T-helper 2 cell treated with Interferon-gamma antibody and Interleukin-4, amounts not matched to agents 100 ng/mL and 5 ng/mL, for 36 hours (primary cell): ENCODE data around the gene ZNF136. TPM values are rescaled to one million over a fixed set of nuclear protein-coding genes. Genes with fewer than 3 reads are reported as not detected.

Experiments used
- intact Hi-C: fragments of 100-400 bp; cut with micrococcal nuclease; formaldehyde crosslinking; loops from one replicate; pipeline ENCODE4 v1.15.1; 2023
- total RNA-seq: library from RNA; stranded (reverse); gene quantifications from 2 replicates; pipeline ENCODE4 v1.2.3, GENCODE V29; 2022

The ZNF136 gene
- total RNA-seq = 13.2 and 13.3 TPM in 2 replicates

- intact Hi-C loops = loop anchor here (1.0 to 5.0 kb wide), 5 partner anchors 23 to 388 kb away; partner anchors contain the start of genes ZNF20, ZNF44, ZNF443 and ZNF563
Observed at GRCh38 chr19:12162882-12163806, at the start of gene ZNF136. Gene ZNF136 (plus strand): TSS chr19:12163096. CDS start chr19:12163204, 108 bp downstream.

GRCh38 chr19:12113121-12113520 lies 49.8 kb upstream of the ZNF136 start:
- intact Hi-C loops = no loop called here

- intact Hi-C loops = no loop called here
Observed at GRCh38 chr19:12117201-12117970, 45.5 kb upstream of the ZNF136 start.

- intact Hi-C loops = no loop called here
Observed at GRCh38 chr19:12126707-12127106, 36.2 kb upstream of the ZNF136 start.

- intact Hi-C loops = no loop called here
Observed at GRCh38 chr19:12133069-12133468, 29.8 kb upstream of the ZNF136 start.

GRCh38 chr19:12137221-12137940 lies 25.5 kb upstream of the ZNF136 start:
- intact Hi-C loops = no loop called here

- intact Hi-C loops = no loop called here
Observed at GRCh38 chr19:12139269-12139668, 23.6 kb upstream of the ZNF136 start.

- intact Hi-C loops = loop anchor here (1.0 to 5.0 kb wide), 4 partner anchors 22 to 328 kb away; partner anchors contain the start of genes ZNF440 and ZNF700
Observed at GRCh38 chr19:12139885-12140544, 22.9 kb upstream of the ZNF136 start, which contains the start of gene ZNF20. Gene ZNF20 (minus strand): TSS chr19:12140350. CDS start chr19:12140182, 168 bp downstream.

GRCh38 chr19:12140545-12141404 lies 22.1 kb upstream of the ZNF136 start:
- intact Hi-C loops = loop anchor here (1.0 to 5.0 kb wide), 9 partner anchors 22 to 343 kb away; partner anchors contain the start of genes ZNF440 and ZNF700

GRCh38 chr19:12141405-12141736 lies 21.5 kb upstream of the ZNF136 start:
- intact Hi-C loops = loop anchor here (1.0 to 5.0 kb wide), 6 partner anchors 49 to 344 kb away; partner anchors contain the start of gene ZNF440

GRCh38 chr19:12145348-12145747 lies 17.5 kb upstream of the ZNF136 start:
- intact Hi-C loops = no loop called here

- intact Hi-C loops = no loop called here
Observed at GRCh38 chr19:12155324-12155860, 7.5 kb upstream of the ZNF136 start.

- intact Hi-C loops = no loop called here
Observed at GRCh38 chr19:12156223-12157058, 6.5 kb upstream of the ZNF136 start, which contains the start of gene ZNF625. Gene ZNF625 (minus strand): TSS chr19:12156734. CDS start chr19:12156558, 176 bp downstream.

GRCh38 chr19:12159773-12160414 lies 3.0 kb upstream of the ZNF136 start:
- intact Hi-C loops = loop anchor here (5.0 kb wide), 1 partner anchor 282 kb away; the partner anchor contains the start of gene ZNF443

- intact Hi-C loops = loop anchor here (1.0 to 5.0 kb wide), 4 partner anchors 22 to 389 kb away; partner anchors contain the start of genes ZNF20, ZNF44, ZNF443 and ZNF564
Observed at GRCh38 chr19:12162513-12162881, 399 bp upstream of the ZNF136 start.

- intact Hi-C loops = loop anchor here (1.0 to 5.0 kb wide), 3 partner anchors 131 to 278 kb away; partner anchors contain the start of genes ZNF44, ZNF443 and ZNF563
Observed at GRCh38 chr19:12163826-12164225, 930 bp downstream of the ZNF136 start.

GRCh38 chr19:12166626-12167025 lies 3.7 kb downstream of the ZNF136 start:
- intact Hi-C loops = no loop called here
